C4-2B (cell line): ENCODE results near the gene CDCA4.

Source experiments
- ZFX ChIP-seq: fragments of 450-650 bp; IDR thresholded peaks from 2 replicates; pipeline ENCODE4 v1.6.1; 2017
- TF ChIP-seq, protein P1 (sequence below): fragments of 450-650 bp; conservative IDR thresholded peaks from 2 replicates; pipeline ENCODE4 v1.5.1; 2017; ENCODE audit warnings: mild to moderate bottlenecking

DNA sequence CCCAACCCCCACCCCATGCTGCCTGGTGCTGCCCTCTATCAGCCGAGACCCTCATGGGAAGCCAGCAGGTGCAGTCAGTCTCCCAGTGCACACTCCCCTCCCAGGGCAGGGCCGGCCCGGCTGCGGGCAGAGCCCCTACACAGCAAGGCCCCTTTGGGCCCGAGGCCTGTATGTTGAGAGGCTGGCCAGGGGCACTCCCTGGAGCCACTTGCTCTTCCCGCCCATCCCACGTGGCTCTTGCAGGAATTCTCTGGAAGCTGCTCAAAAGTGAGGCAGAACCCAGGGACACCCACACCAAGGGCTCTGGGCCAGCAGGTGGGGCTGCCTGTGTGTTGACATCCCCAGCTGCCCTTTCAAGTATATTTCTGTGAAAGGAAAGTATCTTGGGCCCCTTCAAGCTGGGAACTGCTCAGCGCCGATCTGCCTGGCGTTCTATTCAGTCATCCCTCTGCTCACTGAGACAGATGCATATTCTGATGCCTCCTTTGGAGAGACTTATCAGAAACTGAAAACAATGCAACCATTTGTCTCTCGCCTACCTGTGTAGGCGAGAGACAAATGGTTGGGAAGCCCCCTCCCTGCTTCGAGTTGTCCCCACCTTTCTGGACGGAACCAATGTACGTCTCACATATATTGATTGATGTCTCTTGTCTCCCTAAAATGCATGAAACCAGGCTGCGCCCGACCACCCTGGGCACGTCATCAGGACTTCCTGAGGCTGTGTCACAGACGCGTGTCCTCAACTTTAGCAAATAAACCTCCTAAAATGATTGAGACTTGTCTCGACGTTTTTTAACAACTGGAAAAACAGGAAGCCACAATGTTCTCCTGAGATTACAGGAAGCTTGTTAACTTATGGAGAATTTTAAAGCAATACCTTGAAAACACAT, 38.4 kb upstream of the CDCA4 start:
- TF ChIP-seq, protein P1, sequence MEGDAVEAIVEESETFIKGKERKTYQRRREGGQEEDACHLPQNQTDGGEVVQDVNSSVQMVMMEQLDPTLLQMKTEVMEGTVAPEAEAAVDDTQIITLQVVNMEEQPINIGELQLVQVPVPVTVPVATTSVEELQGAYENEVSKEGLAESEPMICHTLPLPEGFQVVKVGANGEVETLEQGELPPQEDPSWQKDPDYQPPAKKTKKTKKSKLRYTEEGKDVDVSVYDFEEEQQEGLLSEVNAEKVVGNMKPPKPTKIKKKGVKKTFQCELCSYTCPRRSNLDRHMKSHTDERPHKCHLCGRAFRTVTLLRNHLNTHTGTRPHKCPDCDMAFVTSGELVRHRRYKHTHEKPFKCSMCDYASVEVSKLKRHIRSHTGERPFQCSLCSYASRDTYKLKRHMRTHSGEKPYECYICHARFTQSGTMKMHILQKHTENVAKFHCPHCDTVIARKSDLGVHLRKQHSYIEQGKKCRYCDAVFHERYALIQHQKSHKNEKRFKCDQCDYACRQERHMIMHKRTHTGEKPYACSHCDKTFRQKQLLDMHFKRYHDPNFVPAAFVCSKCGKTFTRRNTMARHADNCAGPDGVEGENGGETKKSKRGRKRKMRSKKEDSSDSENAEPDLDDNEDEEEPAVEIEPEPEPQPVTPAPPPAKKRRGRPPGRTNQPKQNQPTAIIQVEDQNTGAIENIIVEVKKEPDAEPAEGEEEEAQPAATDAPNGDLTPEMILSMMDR = no peak
- no peak for TF ChIP-seq ZFX
